Measurements from ENCODE around the gene CRYBB1.

- TF ChIP-seq CTCF (IDR thresholded peaks at IDR 0.05), result no peak
- TF ChIP-seq POLR2A (IDR thresholded peaks at IDR 0.05), result no peak
Measured at GRCh38 chr22:26658161-26658560, 40.3 kb upstream of the CRYBB1 start.
